NB4 (cell line): Measurements from ENCODE around the gene ALOX5.

ENCODE experiments used
- CTCF ChIP-seq: IDR thresholded peaks from one replicate; pipeline ENCODE4 v1.5.1; 2012; ENCODE audit warnings: low read depth, low read length
- MYC ChIP-seq: IDR thresholded peaks from 2 replicates; pipeline ENCODE4 v1.6.1; 2011; ENCODE audit warnings: low read depth, low read length
- POLR2A ChIP-seq: IDR thresholded peaks from 2 replicates; pipeline ENCODE4 v1.6.1; 2011; ENCODE audit warnings: mild to moderate bottlenecking; ENCODE audit not compliant: insufficient read length; ENCODE audit errors: extremely low read depth

GRCh38 chr10:45432113-45432512, 58.1 kb downstream of the ALOX5 start:
- no peak for TF ChIP-seq CTCF
- no peak for TF ChIP-seq POLR2A
- TF ChIP-seq MYC, result no peak
